Measurements from ENCODE around the gene C4orf51. TPM values are rescaled to one million over a fixed set of nuclear protein-coding genes. Genes with fewer than 3 reads are reported as not detected.

The C4orf51 gene
- total and polyA plus RNA-seq, 5 donors from 2014 or later, result not detected

- peaks cover 8% of the 10 kb centered on the region for H3K27me3 ChIP-seq (ENCODE audit: control insufficient read depth, insufficient read depth, low read length)
- peaks cover 0 to 16% (median 3%) of the 10 kb centered on the region in 4 donors for H3K4me1 Mint-ChIP-seq
- no peak for DNase-seq
- no peak overlapping the region for H3K4me3 Mint-ChIP-seq
- H3K4me3 ChIP-seq (ENCODE audit: low read depth, low read length), result no peak overlapping the region
- no peak overlapping the region for H3K27ac ChIP-seq (ENCODE audit: insufficient read depth, low read length, poor library complexity, severe bottlenecking)
- no peaks in the 10 kb centered on the region for H3K36me3 ChIP-seq (ENCODE audit: control insufficient read depth, insufficient read depth, low read length)
- peaks cover 3% of the 10 kb centered on the region for H3K4me1 ChIP-seq (ENCODE audit: control insufficient read depth, insufficient read depth, low read length, poor library complexity, severe bottlenecking)
- no peaks in the 10 kb centered on the region for H3K9me3 ChIP-seq (ENCODE audit: control insufficient read depth in 2 of 2, low read length in 2 of 2)
- no peak overlapping the region for H3K27ac Mint-ChIP-seq
- peaks cover 31% of the 10 kb centered on the region for H3K27me3 Mint-ChIP-seq
- peaks cover 0 to 1% (median 0%) of the 10 kb centered on the region in 7 donors for H3K9me3 Mint-ChIP-seq
- no peak for ATAC-seq (ENCODE audit: low read depth in 2 of 2)
- H3K36me3 Mint-ChIP-seq, result no peaks in the 10 kb centered on the region
Measured at GRCh38 chr4:145730026-145730425, 50.1 kb downstream of the C4orf51 start.

GRCh38 chr4:145731028-145731427 is 51.1 kb downstream of the C4orf51 start:
- DNase-seq, result no peak
- no peaks in the 10 kb centered on the region for H3K36me3 Mint-ChIP-seq
- H3K4me3 ChIP-seq (ENCODE audit: low read depth, low read length), result no peak overlapping the region
- H3K9me3 Mint-ChIP-seq, result peaks cover 0 to 1% (median 0%) of the 10 kb centered on the region in 7 donors
- peak overlapping the region in 2 of 4 donors; percentile 5 to 9 for H3K4me3 Mint-ChIP-seq
- H3K9me3 ChIP-seq (ENCODE audit: control insufficient read depth in 2 of 2, low read length in 2 of 2), result no peaks in the 10 kb centered on the region
- peaks cover 8% of the 10 kb centered on the region for H3K27me3 ChIP-seq (ENCODE audit: control insufficient read depth, insufficient read depth, low read length)
- H3K4me1 Mint-ChIP-seq, result peaks cover 0 to 16% (median 3%) of the 10 kb centered on the region in 4 donors
- H3K27ac Mint-ChIP-seq, result no peak overlapping the region
- ATAC-seq (ENCODE audit: low read depth in 2 of 2), result no peak
- H3K27ac ChIP-seq (ENCODE audit: insufficient read depth, low read length, poor library complexity, severe bottlenecking), result no peak overlapping the region
- H3K4me1 ChIP-seq (ENCODE audit: control insufficient read depth, insufficient read depth, low read length, poor library complexity, severe bottlenecking), result peaks cover 3% of the 10 kb centered on the region
- peaks cover 32% of the 10 kb centered on the region for H3K27me3 Mint-ChIP-seq
- H3K36me3 ChIP-seq (ENCODE audit: control insufficient read depth, insufficient read depth, low read length), result no peaks in the 10 kb centered on the region

DNA sequence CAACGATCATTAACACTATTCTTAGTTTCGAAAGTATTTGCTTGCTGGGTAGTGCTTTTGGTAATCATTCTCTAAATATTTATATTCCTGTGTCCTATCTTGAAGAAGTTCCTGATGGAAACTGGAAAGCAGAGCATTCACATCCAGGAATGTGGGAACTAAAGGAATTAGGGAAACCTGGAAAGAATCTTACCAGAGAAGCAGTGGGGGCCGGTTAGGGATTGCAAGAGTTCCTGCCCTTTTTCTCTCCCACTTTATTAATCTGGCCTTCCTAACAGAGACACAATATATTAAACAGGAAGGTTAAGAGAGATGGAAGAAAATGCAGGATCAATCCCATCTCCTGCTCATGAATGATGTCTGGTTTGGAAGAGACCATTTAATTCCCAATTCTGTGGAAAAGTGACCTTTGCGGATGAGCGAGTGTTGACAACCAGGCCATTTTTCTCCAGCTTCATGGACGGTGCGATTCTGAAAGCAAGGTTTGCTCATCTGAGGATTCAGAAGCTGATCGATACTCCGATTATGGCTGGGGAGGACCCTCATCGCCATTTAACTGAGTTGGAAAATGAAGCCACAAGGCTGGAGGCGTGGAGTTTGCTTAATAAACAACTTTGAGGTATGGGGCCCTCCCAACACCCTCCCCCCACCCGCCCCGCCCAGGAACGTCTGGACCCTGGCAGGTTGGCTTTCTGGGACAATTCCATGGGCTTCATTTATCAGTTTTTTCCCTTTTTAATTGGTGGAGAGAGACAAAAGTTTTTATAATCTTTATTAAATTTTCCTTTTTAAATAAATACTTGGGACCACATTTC is 52.3 kb downstream of the C4orf51 start:
- DNase-seq (no peak), ATAC-seq (ENCODE audit: low read depth in 2 of 2) (no peak)
- no peaks in the 10 kb centered on the region for H3K36me3 ChIP-seq (ENCODE audit: control insufficient read depth, insufficient read depth, low read length)
- Mint-ChIP-seq H3K27ac (peak overlapping the region in 1 of 3 donors; percentile 76), H3K27me3 (peaks cover 32% of the 10 kb centered on the region), H3K4me3 (peak overlapping the region in 3 of 4 donors; percentile 61 to 85 (median 76)), H3K9me3 (peaks cover 0 to 1% (median 0%) of the 10 kb centered on the region in 7 donors), H3K36me3 (no peaks in the 10 kb centered on the region), H3K4me1 (peaks cover 0 to 16% (median 3%) of the 10 kb centered on the region in 4 donors)
- H3K9me3 ChIP-seq (ENCODE audit: control insufficient read depth in 2 of 2, low read length in 2 of 2), result no peaks in the 10 kb centered on the region
- H3K4me1 ChIP-seq (ENCODE audit: control insufficient read depth, insufficient read depth, low read length, poor library complexity, severe bottlenecking), result peaks cover 3% of the 10 kb centered on the region
- H3K4me3 ChIP-seq (ENCODE audit: low read depth, low read length), result no peak overlapping the region
- H3K27ac ChIP-seq (ENCODE audit: insufficient read depth, low read length, poor library complexity, severe bottlenecking), result no peak overlapping the region
- H3K27me3 ChIP-seq (ENCODE audit: control insufficient read depth, insufficient read depth, low read length), result peaks cover 8% of the 10 kb centered on the region

DNA sequence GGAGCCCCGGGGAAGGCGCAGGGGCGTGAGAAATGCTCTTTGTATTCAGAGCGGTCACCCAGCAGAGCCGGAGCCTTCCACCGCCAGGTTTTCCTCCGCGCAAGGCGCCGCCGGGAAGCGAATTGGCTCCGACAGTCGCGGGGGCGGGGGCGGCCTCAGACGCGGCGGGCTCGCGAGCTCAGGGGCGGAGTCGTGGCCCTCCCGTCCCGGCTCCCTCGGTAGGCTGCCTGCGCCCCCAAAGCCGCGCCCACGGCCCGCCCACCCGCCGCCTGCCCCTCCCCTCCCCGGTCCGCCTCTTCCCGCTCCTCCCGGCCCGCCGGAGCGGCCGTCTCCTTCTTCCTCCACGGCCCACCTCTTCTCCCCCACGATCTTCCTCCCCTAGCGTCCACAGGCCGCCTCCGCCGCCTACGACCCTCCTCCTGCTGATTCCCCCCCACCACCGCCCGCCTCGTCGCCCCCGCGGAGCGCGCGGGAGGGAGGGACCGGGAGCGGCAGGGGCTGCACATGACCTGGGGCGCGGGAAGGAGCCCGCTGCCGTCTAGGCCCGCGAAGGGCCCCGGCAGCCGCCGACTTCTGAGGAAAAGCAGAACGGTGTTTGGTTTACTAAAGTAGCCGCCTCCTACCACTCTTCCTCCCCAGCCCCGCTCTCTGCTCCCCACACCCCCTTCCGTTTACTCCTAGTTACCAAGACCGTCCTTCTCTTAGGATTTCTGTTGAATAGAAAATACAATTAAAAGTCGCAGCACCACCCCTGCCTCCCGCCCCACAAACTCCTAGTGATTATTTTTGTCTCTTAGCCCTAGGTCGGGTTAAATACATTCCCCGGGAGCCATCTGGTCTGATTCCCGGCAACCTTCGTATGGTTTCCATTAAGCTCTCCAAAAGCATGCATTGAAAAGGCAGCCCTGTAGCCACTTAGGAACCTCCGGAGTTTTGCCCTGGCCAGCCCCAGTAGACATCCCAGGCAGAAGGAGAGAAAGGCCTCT is 53.2 kb downstream of the C4orf51 start:
- peaks cover 3% of the 10 kb centered on the region for H3K4me1 ChIP-seq (ENCODE audit: control insufficient read depth, insufficient read depth, low read length, poor library complexity, severe bottlenecking)
- H3K4me3 Mint-ChIP-seq, result peak overlapping the region; percentile 16 to 85 (median 77)
- peaks cover 0 to 1% (median 0%) of the 10 kb centered on the region in 7 donors for H3K9me3 Mint-ChIP-seq
- no peaks in the 10 kb centered on the region for H3K36me3 ChIP-seq (ENCODE audit: control insufficient read depth, insufficient read depth, low read length)
- peaks cover 39% of the 10 kb centered on the region for H3K27me3 Mint-ChIP-seq
- H3K27ac ChIP-seq (ENCODE audit: insufficient read depth, low read length, poor library complexity, severe bottlenecking), result no peak overlapping the region
- H3K9me3 ChIP-seq (ENCODE audit: control insufficient read depth in 2 of 2, low read length in 2 of 2), result no peaks in the 10 kb centered on the region
- DNase-seq (peak; percentile 53 to 83 (median 54)), ATAC-seq (ENCODE audit: low read depth in 2 of 2) (peak; percentile 90 to 91)
- no peaks in the 10 kb centered on the region for H3K36me3 Mint-ChIP-seq
- H3K27me3 ChIP-seq (ENCODE audit: control insufficient read depth, insufficient read depth, low read length), result peaks cover 8% of the 10 kb centered on the region
- no peak overlapping the region for H3K4me3 ChIP-seq (ENCODE audit: low read depth, low read length)
- H3K27ac Mint-ChIP-seq, result peak overlapping the region in 1 of 3 donors; percentile 51
- peaks cover 0 to 16% (median 3%) of the 10 kb centered on the region in 4 donors for H3K4me1 Mint-ChIP-seq

- Mint-ChIP-seq H3K27ac (peak overlapping the region in 2 of 3 donors; percentile 10 to 12), H3K36me3 (no peaks in the 10 kb centered on the region), H3K27me3 (peaks cover 35% of the 10 kb centered on the region), H3K4me3 (peak overlapping the region; percentile 16 to 85 (median 77)), H3K4me1 (peaks cover 0 to 16% (median 4%) of the 10 kb centered on the region in 4 donors), H3K9me3 (peaks cover 0 to 1% (median 0%) of the 10 kb centered on the region in 7 donors)
- Histone ChIP-seq H3K27ac (ENCODE audit: insufficient read depth, low read length, poor library complexity, severe bottlenecking) (no peak overlapping the region), H3K27me3 (ENCODE audit: control insufficient read depth, insufficient read depth, low read length) (peaks cover 8% of the 10 kb centered on the region), H3K36me3 (ENCODE audit: control insufficient read depth, insufficient read depth, low read length) (no peaks in the 10 kb centered on the region), H3K9me3 (ENCODE audit: control insufficient read depth in 2 of 2, low read length in 2 of 2) (no peaks in the 10 kb centered on the region), H3K4me3 (ENCODE audit: low read depth, low read length) (no peak overlapping the region), H3K4me1 (ENCODE audit: control insufficient read depth, insufficient read depth, low read length, poor library complexity, severe bottlenecking) (peaks cover 3% of the 10 kb centered on the region)
- no peak for ATAC-seq (ENCODE audit: low read depth in 2 of 2)
- DNase-seq, result no peak
Measured at GRCh38 chr4:145734031-145734430, 54.1 kb downstream of the C4orf51 start.

DNA sequence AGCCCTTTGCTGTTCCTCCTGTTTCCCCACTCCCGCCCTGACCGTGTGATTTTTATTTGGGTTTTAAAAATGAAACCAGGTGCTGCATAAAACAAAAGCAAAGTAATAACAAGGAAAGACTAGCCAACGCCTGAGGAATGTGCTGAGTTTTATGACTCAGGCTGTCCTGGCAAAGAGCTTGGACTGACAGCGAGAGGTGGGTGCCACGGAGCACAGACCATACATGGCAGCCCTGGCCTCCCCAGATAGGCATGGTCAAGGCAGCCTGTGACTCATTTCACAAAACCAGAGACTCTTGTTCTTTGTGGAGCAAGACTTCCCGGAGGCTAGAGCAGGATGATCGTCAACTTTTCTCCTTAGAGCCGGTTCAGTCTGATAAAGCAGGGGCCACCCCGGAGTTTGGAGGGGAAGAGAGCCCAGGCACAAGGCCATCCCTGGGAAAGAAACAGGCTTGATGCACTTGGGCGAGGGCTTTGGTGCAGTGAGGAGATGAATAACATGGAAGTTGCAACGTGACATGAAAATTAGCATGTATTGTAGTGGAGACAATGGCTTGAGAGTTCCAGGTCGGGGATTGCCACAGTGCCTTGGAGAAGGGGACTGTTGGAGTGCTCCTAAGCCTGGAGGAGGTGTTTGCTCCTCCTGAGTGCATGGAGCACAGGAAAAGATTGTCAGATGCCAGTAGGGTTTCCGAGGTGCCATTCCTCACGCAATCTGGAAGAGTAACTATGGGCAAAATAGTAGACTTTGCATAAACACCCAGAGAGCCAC is 54.8 kb downstream of the C4orf51 start:
- no peak for ATAC-seq (ENCODE audit: low read depth in 2 of 2)
- Histone ChIP-seq H3K36me3 (ENCODE audit: control insufficient read depth, insufficient read depth, low read length) (no peaks in the 10 kb centered on the region), H3K27me3 (ENCODE audit: control insufficient read depth, insufficient read depth, low read length) (peaks cover 8% of the 10 kb centered on the region), H3K4me3 (ENCODE audit: low read depth, low read length) (no peak overlapping the region), H3K4me1 (ENCODE audit: control insufficient read depth, insufficient read depth, low read length, poor library complexity, severe bottlenecking) (peaks cover 3% of the 10 kb centered on the region), H3K9me3 (ENCODE audit: control insufficient read depth in 2 of 2, low read length in 2 of 2) (no peaks in the 10 kb centered on the region), H3K27ac (ENCODE audit: insufficient read depth, low read length, poor library complexity, severe bottlenecking) (no peak overlapping the region)
- peaks cover 32% of the 10 kb centered on the region for H3K27me3 Mint-ChIP-seq
- peaks cover 0 to 1% (median 0%) of the 10 kb centered on the region in 7 donors for H3K9me3 Mint-ChIP-seq
- no peaks in the 10 kb centered on the region for H3K36me3 Mint-ChIP-seq
- peak overlapping the region in 1 of 3 donors; percentile 74 for H3K27ac Mint-ChIP-seq
- H3K4me3 Mint-ChIP-seq, result peak overlapping the region in 1 of 4 donors; percentile 18
- H3K4me1 Mint-ChIP-seq, result peaks cover 0 to 16% (median 5%) of the 10 kb centered on the region in 4 donors
- no peak for DNase-seq

DNA sequence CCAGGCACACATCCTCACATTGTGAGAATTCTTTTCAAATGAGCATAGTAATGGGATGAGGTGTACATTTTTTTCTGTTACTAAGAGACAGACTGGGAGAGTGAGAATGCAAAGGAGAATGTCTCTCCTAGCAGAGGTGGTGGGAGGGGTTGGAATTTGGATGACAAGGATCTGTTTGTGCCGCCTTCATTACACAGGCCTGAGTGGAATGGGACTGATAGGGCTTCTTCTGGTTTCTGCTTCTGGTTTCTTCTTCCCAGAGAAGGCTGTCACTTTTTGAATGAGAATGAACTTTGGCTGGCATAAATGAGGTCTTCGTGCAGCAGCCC is 55.4 kb downstream of the C4orf51 start:
- Mint-ChIP-seq H3K27me3 (peaks cover 32% of the 10 kb centered on the region), H3K27ac (no peak overlapping the region), H3K4me3 (no peak overlapping the region), H3K4me1 (peaks cover 0 to 16% (median 5%) of the 10 kb centered on the region in 4 donors), H3K36me3 (no peaks in the 10 kb centered on the region), H3K9me3 (peaks cover 0 to 1% (median 0%) of the 10 kb centered on the region in 7 donors)
- DNase-seq (no peak), ATAC-seq (ENCODE audit: low read depth in 2 of 2) (no peak)
- no peak overlapping the region for H3K27ac ChIP-seq (ENCODE audit: insufficient read depth, low read length, poor library complexity, severe bottlenecking)
- peaks cover 3% of the 10 kb centered on the region for H3K4me1 ChIP-seq (ENCODE audit: control insufficient read depth, insufficient read depth, low read length, poor library complexity, severe bottlenecking)
- peaks cover 8% of the 10 kb centered on the region for H3K27me3 ChIP-seq (ENCODE audit: control insufficient read depth, insufficient read depth, low read length)
- no peak overlapping the region for H3K4me3 ChIP-seq (ENCODE audit: low read depth, low read length)
- no peaks in the 10 kb centered on the region for H3K9me3 ChIP-seq (ENCODE audit: control insufficient read depth in 2 of 2, low read length in 2 of 2)
- no peaks in the 10 kb centered on the region for H3K36me3 ChIP-seq (ENCODE audit: control insufficient read depth, insufficient read depth, low read length)
